ENCODE results near the gene TYSND1. TPM values are rescaled to one million over a fixed set of nuclear protein-coding genes. Genes with fewer than 3 reads are reported as not detected.
A peak's percentile ranks its signal among the peaks of the same experiment; 100 is the strongest.

The TYSND1 gene
- total and polyA plus RNA-seq, 2 of the 13 experiments (the other 11 are each of a cell fraction or from before 2014, with no cell fraction given): 3.3 to 8.9 TPM

DNA sequence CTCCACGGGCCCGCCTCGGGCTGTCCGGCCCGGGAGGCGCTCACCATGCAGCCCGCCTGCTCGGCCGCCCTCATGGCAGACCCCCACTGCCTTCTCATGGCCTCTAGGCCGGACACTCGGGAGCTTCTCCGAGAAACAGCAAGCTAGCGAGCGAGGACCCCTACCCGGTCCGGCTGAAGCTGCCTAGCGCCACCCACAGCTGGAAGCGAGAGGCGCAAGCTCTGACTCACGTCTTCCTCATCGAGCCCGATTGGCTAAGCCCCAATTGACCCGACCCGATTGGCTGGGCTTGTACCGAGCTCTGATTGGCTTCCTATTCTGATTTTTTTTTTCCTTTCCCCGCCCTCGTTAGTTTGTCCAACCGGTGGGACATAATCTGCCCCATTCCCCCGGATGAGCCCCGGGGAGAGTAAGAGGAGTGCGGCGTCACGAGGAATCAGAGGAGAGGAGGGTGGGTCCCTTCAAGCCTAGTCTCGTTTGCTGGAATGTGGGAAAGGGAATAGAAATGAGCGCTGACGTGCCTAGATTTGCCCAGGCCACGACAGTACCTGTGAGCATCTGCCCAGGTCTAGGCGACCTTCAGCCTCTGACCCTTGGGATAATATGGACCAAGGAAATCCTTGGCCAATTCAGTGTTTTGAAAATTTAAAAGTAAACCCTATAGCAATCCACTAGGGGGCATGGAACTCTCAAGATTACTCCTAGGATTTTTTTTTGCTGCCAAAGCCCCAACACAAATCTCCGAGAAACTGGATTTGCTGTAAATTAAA is at the start of gene TYSND1 (continued):
- TF ChIP-seq MTF2 (CRISPR knock-in tag; IDR thresholded peaks at IDR 0.05; ENCODE audit: borderline replicate concordance) (no peak), ZNF557 (CRISPR knock-in tag; IDR thresholded peaks at IDR 0.05) (no peak), ZNF615 (CRISPR knock-in tag; IDR thresholded peaks at IDR 0.05; ENCODE audit: borderline replicate concordance) (no peak), FOXC1 (CRISPR knock-in tag; IDR thresholded peaks at IDR 0.05; ENCODE audit: borderline replicate concordance) (no peak), ZNF234 (CRISPR knock-in tag; conservative IDR thresholded peaks at IDR 0.05) (0 out of 2 replicates have a peak, but pooled peaks have one; percentile 20), CBX1 (IDR thresholded peaks at IDR 0.05; ENCODE audit: low read depth) (peak; percentile 67), HES4 (CRISPR knock-in tag; IDR thresholded peaks at IDR 0.05; ENCODE audit: borderline replicate concordance) (no peak), AHR (CRISPR knock-in tag; IDR thresholded peaks at IDR 0.05) (no peak; the same call in 1 of the 2 replicates), MED8 (CRISPR knock-in tag; IDR thresholded peaks at IDR 0.05; ENCODE audit: insufficient replicate concordance) (peak; percentile 50), SMAD1 (CRISPR knock-in tag; IDR thresholded peaks at IDR 0.05; ENCODE audit: borderline replicate concordance, low read depth) (no peak), CREM (IDR thresholded peaks at IDR 0.05) (peak; percentile 59), CREM (CRISPR knock-in tag; IDR thresholded peaks at IDR 0.05) (no peak), ZNF225 (CRISPR knock-in tag; IDR thresholded peaks at IDR 0.05) (no peak), SIN3A (IDR thresholded peaks at IDR 0.05; ENCODE audit: borderline replicate concordance, low read depth, low read length) (peak; percentile 88; the same call in 1 of the 2 replicates), ZNF260 (CRISPR knock-in tag; IDR thresholded peaks at IDR 0.05; ENCODE audit: borderline replicate concordance, low read depth) (no peak), ZFP41 (CRISPR knock-in tag; IDR thresholded peaks at IDR 0.05; ENCODE audit: borderline replicate concordance) (no peak), ZNF776 (CRISPR knock-in tag; IDR thresholded peaks at IDR 0.05) (0 out of 2 replicates have a peak, but pooled peaks have one; percentile 31), RAD21 (CRISPR knock-in tag; IDR thresholded peaks at IDR 0.05) (peak; percentile 83), GATAD1 (CRISPR knock-in tag; IDR thresholded peaks at IDR 0.05) (peak; percentile 84), KDM3A (CRISPR knock-in tag; IDR thresholded peaks at IDR 0.05; ENCODE audit: low read depth) (no peak), ZNF326 (CRISPR knock-in tag; IDR thresholded peaks at IDR 0.05; ENCODE audit: borderline replicate concordance) (no peak), MXD4 (CRISPR knock-in tag; IDR thresholded peaks at IDR 0.05) (peak; percentile 42; the same call in 1 of the 2 replicates)
- TF ChIP-seq, protein P1, sequence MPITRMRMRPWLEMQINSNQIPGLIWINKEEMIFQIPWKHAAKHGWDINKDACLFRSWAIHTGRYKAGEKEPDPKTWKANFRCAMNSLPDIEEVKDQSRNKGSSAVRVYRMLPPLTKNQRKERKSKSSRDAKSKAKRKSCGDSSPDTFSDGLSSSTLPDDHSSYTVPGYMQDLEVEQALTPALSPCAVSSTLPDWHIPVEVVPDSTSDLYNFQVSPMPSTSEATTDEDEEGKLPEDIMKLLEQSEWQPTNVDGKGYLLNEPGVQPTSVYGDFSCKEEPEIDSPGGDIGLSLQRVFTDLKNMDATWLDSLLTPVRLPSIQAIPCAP (CRISPR knock-in tag; IDR thresholded peaks at IDR 0.05; ENCODE audit: low read depth): no peak
- TF ChIP-seq, protein P2, sequence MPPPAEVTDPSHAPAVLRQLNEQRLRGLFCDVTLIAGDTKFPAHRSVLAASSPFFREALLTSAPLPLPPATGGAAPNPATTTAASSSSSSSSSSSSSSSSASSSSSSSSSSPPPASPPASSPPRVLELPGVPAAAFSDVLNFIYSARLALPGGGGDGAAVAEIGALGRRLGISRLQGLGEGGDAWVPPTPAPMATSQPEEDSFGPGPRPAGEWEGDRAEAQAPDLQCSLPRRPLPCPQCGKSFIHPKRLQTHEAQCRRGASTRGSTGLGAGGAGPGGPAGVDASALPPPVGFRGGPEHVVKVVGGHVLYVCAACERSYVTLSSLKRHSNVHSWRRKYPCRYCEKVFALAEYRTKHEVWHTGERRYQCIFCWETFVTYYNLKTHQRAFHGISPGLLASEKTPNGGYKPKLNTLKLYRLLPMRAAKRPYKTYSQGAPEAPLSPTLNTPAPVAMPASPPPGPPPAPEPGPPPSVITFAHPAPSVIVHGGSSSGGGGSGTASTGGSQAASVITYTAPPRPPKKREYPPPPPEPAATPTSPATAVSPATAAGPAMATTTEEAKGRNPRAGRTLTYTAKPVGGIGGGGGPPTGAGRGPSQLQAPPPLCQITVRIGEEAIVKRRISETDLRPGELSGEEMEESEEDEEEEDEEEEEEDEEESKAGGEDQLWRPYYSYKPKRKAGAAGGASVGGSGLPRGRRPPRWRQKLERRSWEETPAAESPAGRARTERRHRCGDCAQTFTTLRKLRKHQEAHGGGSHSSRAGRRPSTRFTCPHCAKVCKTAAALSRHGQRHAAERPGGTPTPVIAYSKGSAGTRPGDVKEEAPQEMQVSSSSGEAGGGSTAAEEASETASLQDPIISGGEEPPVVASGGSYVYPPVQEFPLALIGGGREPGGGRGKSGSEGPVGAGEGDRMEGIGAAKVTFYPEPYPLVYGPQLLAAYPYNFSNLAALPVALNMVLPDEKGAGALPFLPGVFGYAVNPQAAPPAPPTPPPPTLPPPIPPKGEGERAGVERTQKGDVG (CRISPR knock-in tag; IDR thresholded peaks at IDR 0.05; ENCODE audit: borderline replicate concordance): no peak
- TF ChIP-seq, protein P3, sequence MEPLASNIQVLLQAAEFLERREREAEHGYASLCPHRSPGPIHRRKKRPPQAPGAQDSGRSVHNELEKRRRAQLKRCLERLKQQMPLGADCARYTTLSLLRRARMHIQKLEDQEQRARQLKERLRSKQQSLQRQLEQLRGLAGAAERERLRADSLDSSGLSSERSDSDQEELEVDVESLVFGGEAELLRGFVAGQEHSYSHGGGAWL (CRISPR knock-in tag; IDR thresholded peaks at IDR 0.05): peak; percentile 20; the same call in 1 of the 2 replicates
- TF ChIP-seq, protein P4, sequence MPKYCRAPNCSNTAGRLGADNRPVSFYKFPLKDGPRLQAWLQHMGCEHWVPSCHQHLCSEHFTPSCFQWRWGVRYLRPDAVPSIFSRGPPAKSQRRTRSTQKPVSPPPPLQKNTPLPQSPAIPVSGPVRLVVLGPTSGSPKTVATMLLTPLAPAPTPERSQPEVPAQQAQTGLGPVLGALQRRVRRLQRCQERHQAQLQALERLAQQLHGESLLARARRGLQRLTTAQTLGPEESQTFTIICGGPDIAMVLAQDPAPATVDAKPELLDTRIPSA (CRISPR knock-in tag; IDR thresholded peaks at IDR 0.05; ENCODE audit: borderline replicate concordance): no peak

Data from HepG2 (cell line).